MM.1S (cell line): Measurements from ENCODE around the gene SNRPA1.

Experiments
- DNase-seq: peaks from one replicate; pipeline ENCODE4 v3.0.0-alpha.2; 2015
- H2AFZ ChIP-seq: fragments of 300-600 bp; sonication (generic); 2 replicates; pipeline ENCODE4 v1.6.0; 2016; ENCODE audit warnings: antibody characterized with exemption, low read length
- H3F3A ChIP-seq: fragments of 300-600 bp; sonication (generic); 2 replicates; pipeline ENCODE4 v1.6.1; 2016; ENCODE audit warnings: mild to moderate bottlenecking, antibody characterized with exemption, low read length, moderate library complexity, mixed read lengths; ENCODE audit not compliant: insufficient read depth
- H3K27ac ChIP-seq: fragments of 300-600 bp; sonication (generic); 2 replicates; pipeline ENCODE4 v1.5.1; 2016; ENCODE audit warnings: mild to moderate bottlenecking, low read length
- H3K27me3 ChIP-seq: fragments of 300-600 bp; sonication (generic); replicated peaks from 2 replicates; pipeline ENCODE4 v1.6.0; 2016; ENCODE audit warnings: low read length; ENCODE audit not compliant: insufficient read depth
- H3K36me3 ChIP-seq: fragments of 300-600 bp; sonication (generic); replicated peaks from 2 replicates; pipeline ENCODE4 v1.6.1; 2016; ENCODE audit warnings: mild to moderate bottlenecking, low read length, mixed read lengths; ENCODE audit not compliant: insufficient read depth
- H3K4me1 ChIP-seq: fragments of 300-600 bp; sonication (generic); 2 replicates; pipeline ENCODE4 v1.6.1; 2016; ENCODE audit warnings: low read length, mixed read lengths
- H3K4me2 ChIP-seq: fragments of 300-600 bp; sonication (generic); 2 replicates; pipeline ENCODE4 v1.6.0; 2016; ENCODE audit warnings: low read depth, low read length
- H3K4me3 ChIP-seq: fragments of 300-600 bp; sonication (generic); 2 replicates; pipeline ENCODE4 v1.5.1; 2016; ENCODE audit warnings: low read length, mixed read lengths
- H3K79me2 ChIP-seq: fragments of 300-600 bp; sonication (generic); 2 replicates; pipeline ENCODE4 v1.6.1; 2016; ENCODE audit warnings: mixed run types, low read length, mixed read lengths
- H3K9ac ChIP-seq: fragments of 300-600 bp; sonication (generic); 2 replicates; pipeline ENCODE4 v1.6.1; 2016; ENCODE audit warnings: low read length, mixed read lengths
- H3K9me2 ChIP-seq: fragments of 300-600 bp; sonication (generic); replicated peaks from 2 replicates; pipeline ENCODE4 v1.6.1; 2016; ENCODE audit warnings: mild to moderate bottlenecking, low read length, mixed read lengths; ENCODE audit not compliant: insufficient read depth
- H3K9me3 ChIP-seq: fragments of 300-600 bp; sonication (generic); replicated peaks from 2 replicates; pipeline ENCODE4 v1.6.1; 2016; ENCODE audit warnings: mild to moderate bottlenecking, low read length, mixed read lengths; ENCODE audit not compliant: insufficient read depth
- H4K20me1 ChIP-seq: fragments of 300-600 bp; sonication (generic); 2 replicates; pipeline ENCODE4 v1.6.1; 2016; ENCODE audit warnings: mild to moderate bottlenecking, low read length, moderate library complexity, mixed read lengths; ENCODE audit not compliant: insufficient read depth
- CTCF ChIP-seq: fragments of 300-600 bp; sonication (generic); IDR thresholded peaks from 2 replicates; pipeline ENCODE4 v1.5.1; 2016; ENCODE audit warnings: antibody characterized with exemption, low read length, mixed read lengths
- EZH2 ChIP-seq: fragments of 300-600 bp; sonication (generic); optimal IDR thresholded peaks from 2 replicates; pipeline ENCODE3; 2017; ENCODE audit warnings: low read depth, mild to moderate bottlenecking, antibody characterized with exemption, low read length, mixed read lengths
- EZH2phosphoT487 ChIP-seq: fragments of 300-600 bp; sonication (generic); IDR thresholded peaks from 2 replicates; pipeline ENCODE4 v1.6.1; 2018; ENCODE audit warnings: antibody characterized with exemption, low read length

SNRPA1 gene

GRCh38 chr15:101242160-101242998 lies 52.7 kb downstream of the SNRPA1 start:
- Histone ChIP-seq H3K27me3 (no peaks in the 10 kb centered on the region), H3K9ac (no peak overlapping the region), H3K4me3 (no peak overlapping the region), H3K36me3 (peaks cover 11% of the 10 kb centered on the region), H3K9me2 (no peaks in the 10 kb centered on the region), H3K9me3 (no peaks in the 10 kb centered on the region), H3K4me2 (peak overlapping the region; percentile 40), H3F3A (peaks cover 32% of the 10 kb centered on the region), H3K79me2 (peaks cover 100% of the 10 kb centered on the region), H4K20me1 (no peaks in the 10 kb centered on the region), H3K4me1 (peaks cover 45% of the 10 kb centered on the region), H2AFZ (no peak overlapping the region), H3K27ac (peak overlapping the region; percentile 72; the same call in 1 of the 2 replicates)
- DNase-seq: peak; percentile 84
- TF ChIP-seq CTCF (no peak), EZH2phosphoT487 (no peak), EZH2 (no peak)

GRCh38 chr15:101240358-101240757 lies 54.7 kb downstream of the SNRPA1 start:
- Histone ChIP-seq H3K79me2 (peaks cover 100% of the 10 kb centered on the region), H3F3A (peaks cover 29% of the 10 kb centered on the region)

GRCh38 chr15:101239724-101240136 lies 55.3 kb downstream of the SNRPA1 start:
- no peaks in the 10 kb centered on the region for H3K9me2 ChIP-seq
- DNase-seq: no peak
- H3K27me3 ChIP-seq: no peaks in the 10 kb centered on the region
- H2AFZ ChIP-seq: no peak overlapping the region
- H3K27ac ChIP-seq: no peak overlapping the region
- peaks cover 26% of the 10 kb centered on the region for H3F3A ChIP-seq
- H3K79me2 ChIP-seq: peaks cover 100% of the 10 kb centered on the region
- peaks cover 13% of the 10 kb centered on the region for H3K36me3 ChIP-seq
- H3K4me3 ChIP-seq: no peak overlapping the region
- H3K9ac ChIP-seq: no peak overlapping the region
- TF ChIP-seq CTCF: no peak
- no peak for TF ChIP-seq EZH2
- no peak for TF ChIP-seq EZH2phosphoT487
- no peak overlapping the region for H3K4me2 ChIP-seq
- no peaks in the 10 kb centered on the region for H3K9me3 ChIP-seq
- peaks cover 5% of the 10 kb centered on the region; the same call in 1 of the 2 replicates for H4K20me1 ChIP-seq
- peaks cover 30% of the 10 kb centered on the region for H3K4me1 ChIP-seq

More at GRCh38 chr15:101240358-101240757, 54.7 kb downstream of the SNRPA1 start:
- H3K9me3 ChIP-seq: no peaks in the 10 kb centered on the region
- H3K9me2 ChIP-seq: no peaks in the 10 kb centered on the region
- H3K36me3 ChIP-seq: peaks cover 7% of the 10 kb centered on the region
- no peak overlapping the region for H3K9ac ChIP-seq
- peaks cover 2% of the 10 kb centered on the region; the same call in 1 of the 2 replicates for H4K20me1 ChIP-seq
- no peak overlapping the region for H3K4me3 ChIP-seq
- TF ChIP-seq EZH2: no peak
- TF ChIP-seq EZH2phosphoT487: no peak
- TF ChIP-seq CTCF: no peak
- H3K27ac ChIP-seq: no peak overlapping the region
- peaks cover 35% of the 10 kb centered on the region for H3K4me1 ChIP-seq
- no peak overlapping the region for H3K4me2 ChIP-seq
- H2AFZ ChIP-seq: no peak overlapping the region
- DNase-seq: no peak
- no peaks in the 10 kb centered on the region for H3K27me3 ChIP-seq
